ENCODE measurements around the gene KLHL3. TPM values are rescaled to one million over a fixed set of nuclear protein-coding genes. Genes with fewer than 3 reads are reported as not detected.

The KLHL3 gene
- total RNA-seq, 1 experiment from 2014 or later = 0.58 TPM

DNA sequence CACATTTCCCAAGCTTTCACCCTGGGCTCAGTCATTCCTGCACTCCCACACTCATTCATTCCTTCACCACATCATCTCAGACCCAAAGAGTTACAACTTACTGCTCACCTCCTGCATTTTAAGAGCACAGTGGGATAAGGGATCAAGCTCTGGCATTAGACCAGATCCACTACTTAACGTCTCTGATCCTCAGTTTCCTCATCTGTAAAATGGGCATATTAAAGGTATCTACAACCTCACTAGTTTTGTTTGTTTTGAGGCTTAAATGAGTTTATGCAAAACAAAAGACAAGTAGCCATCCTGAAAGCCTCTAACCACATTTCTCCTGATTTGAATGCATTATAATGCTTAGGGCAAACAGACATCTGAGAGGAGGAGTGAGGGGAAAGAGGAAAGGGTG is 77.6 kb downstream of the KLHL3 start:
- Histone ChIP-seq H3K36me3 (ENCODE audit: insufficient read depth, low read length, poor library complexity, severe bottlenecking) (no peaks in the 10 kb centered on the region), H3K27ac (ENCODE audit: low read depth, low read length, poor library complexity, severe bottlenecking) (no peak overlapping the region), H3K4me3 (ENCODE audit: low read depth, low read length, poor library complexity, severe bottlenecking) (no peak overlapping the region), H3K9me3 (ENCODE audit: low read depth, low read length, poor library complexity, severe bottlenecking) (no peaks in the 10 kb centered on the region), H3K4me1 (ENCODE audit: insufficient read depth, low read length, poor library complexity, severe bottlenecking) (no peaks in the 10 kb centered on the region), H3K27me3 (replicated peaks; ENCODE audit: insufficient read depth, low read depth, low read length, poor library complexity) (no peaks in the 10 kb centered on the region)
- no peak for DNase-seq (ENCODE audit: low spot score)
- intact Hi-C loops (cut with micrococcal nuclease; ENCODE audit: unreplicated experiment) = no loop called here
- no TSS peak for BruUV-seq (replicated peaks)
- CTCF ChIA-PET = interaction anchor here (3.0 kb wide), 1 partner anchor 475 kb away, joined by 12 read pairs; no protein-coding TSS in a partner anchor
- POLR2A ChIA-PET (ENCODE audit: low non-redundant PET) = no interaction called here
- TF ChIP-seq, protein P1, sequence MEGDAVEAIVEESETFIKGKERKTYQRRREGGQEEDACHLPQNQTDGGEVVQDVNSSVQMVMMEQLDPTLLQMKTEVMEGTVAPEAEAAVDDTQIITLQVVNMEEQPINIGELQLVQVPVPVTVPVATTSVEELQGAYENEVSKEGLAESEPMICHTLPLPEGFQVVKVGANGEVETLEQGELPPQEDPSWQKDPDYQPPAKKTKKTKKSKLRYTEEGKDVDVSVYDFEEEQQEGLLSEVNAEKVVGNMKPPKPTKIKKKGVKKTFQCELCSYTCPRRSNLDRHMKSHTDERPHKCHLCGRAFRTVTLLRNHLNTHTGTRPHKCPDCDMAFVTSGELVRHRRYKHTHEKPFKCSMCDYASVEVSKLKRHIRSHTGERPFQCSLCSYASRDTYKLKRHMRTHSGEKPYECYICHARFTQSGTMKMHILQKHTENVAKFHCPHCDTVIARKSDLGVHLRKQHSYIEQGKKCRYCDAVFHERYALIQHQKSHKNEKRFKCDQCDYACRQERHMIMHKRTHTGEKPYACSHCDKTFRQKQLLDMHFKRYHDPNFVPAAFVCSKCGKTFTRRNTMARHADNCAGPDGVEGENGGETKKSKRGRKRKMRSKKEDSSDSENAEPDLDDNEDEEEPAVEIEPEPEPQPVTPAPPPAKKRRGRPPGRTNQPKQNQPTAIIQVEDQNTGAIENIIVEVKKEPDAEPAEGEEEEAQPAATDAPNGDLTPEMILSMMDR (conservative IDR thresholded peaks at IDR 0.05; ENCODE audit: low read depth, low read length) = no peak
- no peak for TF ChIP-seq EZH2 (IDR thresholded peaks at IDR 0.05; ENCODE audit: borderline replicate concordance, low read depth, low read length, poor library complexity, severe bottlenecking)

DNA sequence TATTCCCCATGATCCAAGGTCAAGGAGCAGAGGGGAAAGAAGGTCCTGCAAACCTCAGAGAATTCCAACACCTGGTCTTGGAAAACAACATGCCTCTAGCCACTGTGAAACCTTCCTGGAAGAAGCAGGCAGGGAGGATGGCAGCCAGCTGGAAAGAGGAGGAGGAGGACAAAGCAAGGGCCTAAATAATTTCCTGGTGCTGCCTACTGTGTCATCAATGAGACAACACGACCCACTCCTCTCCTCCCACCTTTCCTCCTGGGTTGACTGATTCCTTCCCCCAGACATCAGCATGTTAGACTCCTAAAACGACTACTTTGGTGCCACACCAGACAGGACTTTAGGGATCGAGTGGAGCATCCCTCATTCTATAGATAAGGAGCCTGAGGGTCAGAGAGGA is 78.8 kb downstream of the KLHL3 start:
- DNase-seq (ENCODE audit: low spot score) = no peak
- ChIA-PET POLR2A (ENCODE audit: low non-redundant PET) (no interaction called here), CTCF (no interaction called here)
- Histone ChIP-seq H3K4me3 (ENCODE audit: low read depth, low read length, poor library complexity, severe bottlenecking) (no peak overlapping the region), H3K9me3 (ENCODE audit: low read depth, low read length, poor library complexity, severe bottlenecking) (no peaks in the 10 kb centered on the region), H3K4me1 (ENCODE audit: insufficient read depth, low read length, poor library complexity, severe bottlenecking) (no peaks in the 10 kb centered on the region), H3K27ac (ENCODE audit: low read depth, low read length, poor library complexity, severe bottlenecking) (no peak overlapping the region), H3K36me3 (ENCODE audit: insufficient read depth, low read length, poor library complexity, severe bottlenecking) (no peaks in the 10 kb centered on the region), H3K27me3 (replicated peaks; ENCODE audit: insufficient read depth, low read depth, low read length, poor library complexity) (no peaks in the 10 kb centered on the region)
- intact Hi-C loops (cut with micrococcal nuclease; ENCODE audit: unreplicated experiment) = no loop called here
- TF ChIP-seq EZH2 (IDR thresholded peaks at IDR 0.05; ENCODE audit: borderline replicate concordance, low read depth, low read length, poor library complexity, severe bottlenecking) = no peak
- TF ChIP-seq, protein P1 (conservative IDR thresholded peaks at IDR 0.05; ENCODE audit: low read depth, low read length) = no peak
- BruUV-seq (replicated peaks) = no TSS peak

DNA sequence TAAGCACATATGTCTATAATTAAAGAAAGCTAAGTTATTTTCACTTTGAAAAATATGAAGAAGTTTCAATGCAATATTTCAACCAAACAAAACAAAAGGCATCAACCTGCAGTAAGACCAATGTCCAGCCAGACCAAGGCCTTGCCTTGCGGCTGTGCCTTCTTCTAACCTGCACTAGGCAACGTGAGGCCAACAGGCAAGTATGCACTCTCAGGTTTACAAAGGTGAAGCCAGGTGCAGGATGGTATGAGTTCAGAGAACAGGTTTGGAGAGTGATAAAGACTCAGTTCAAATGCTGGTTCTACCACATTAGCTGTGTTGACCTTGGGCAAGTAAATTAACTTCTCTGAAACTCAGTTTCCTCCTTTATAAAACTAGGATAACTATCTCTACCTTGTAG is 79.3 kb downstream of the KLHL3 start:
- no peak for DNase-seq (ENCODE audit: low spot score)
- intact Hi-C loops (cut with micrococcal nuclease; ENCODE audit: unreplicated experiment) = no loop called here
- ChIA-PET POLR2A (ENCODE audit: low non-redundant PET) (no interaction called here), CTCF (no interaction called here)
- no peaks in the 10 kb centered on the region for H3K4me1 ChIP-seq (ENCODE audit: insufficient read depth, low read length, poor library complexity, severe bottlenecking)
- H3K36me3 ChIP-seq (ENCODE audit: insufficient read depth, low read length, poor library complexity, severe bottlenecking) = no peaks in the 10 kb centered on the region
- no peaks in the 10 kb centered on the region for H3K9me3 ChIP-seq (ENCODE audit: low read depth, low read length, poor library complexity, severe bottlenecking)
- BruUV-seq (replicated peaks) = no TSS peak
- H3K4me3 ChIP-seq (ENCODE audit: low read depth, low read length, poor library complexity, severe bottlenecking) = no peak overlapping the region
- H3K27me3 ChIP-seq (replicated peaks; ENCODE audit: insufficient read depth, low read depth, low read length, poor library complexity) = no peaks in the 10 kb centered on the region
- TF ChIP-seq EZH2 (IDR thresholded peaks at IDR 0.05; ENCODE audit: borderline replicate concordance, low read depth, low read length, poor library complexity, severe bottlenecking) = no peak
- TF ChIP-seq, protein P1 (conservative IDR thresholded peaks at IDR 0.05; ENCODE audit: low read depth, low read length) = no peak
- H3K27ac ChIP-seq (ENCODE audit: low read depth, low read length, poor library complexity, severe bottlenecking) = no peak overlapping the region

Measured in A673 (cell line).